Measurements from ENCODE around the gene EPHA2.

GRCh38 chr1:16126160-16126559, 29.7 kb downstream of the EPHA2 start:
- no peak for TF ChIP-seq POLR2AphosphoS5 (IDR thresholded peaks at IDR 0.05; ENCODE audit: low read depth, low read length)
- TF ChIP-seq POLR2A (IDR thresholded peaks at IDR 0.05; ENCODE audit: low read depth, low read length) = no peak
